Uterus (tissue), 4 donors: ENCODE measurements around the gene SELENOM. TPM values are rescaled to one million over a fixed set of nuclear protein-coding genes. Genes with fewer than 3 reads are reported as not detected.

Experiments used
- DNase-seq, 2 donors: peaks; one replicate each; pipeline ENCODE4 v3.0.0-alpha.2; 2019 to 2020
- H3K27ac ChIP-seq, 2 donors: fragments of 200-600 bp; sonication (generic); 1 replicate in 1 of 2; 2 replicates in 1 of 2; pipeline ENCODE4 v1.5.1; 2016 to 2018
- H3K27me3 ChIP-seq, 2 donors: fragments of 200-600 bp; sonication (generic); one replicate each; pipeline ENCODE4 v1.5.1; 2018 to 2019; ENCODE audit warnings: control low read depth in 1 of 2
- H3K36me3 ChIP-seq, 2 donors: fragments of 200-600 bp; sonication (generic); one replicate each; pipeline ENCODE4 v1.5.1; 2019; ENCODE audit warnings: control low read depth in 1 of 2
- H3K4me1 ChIP-seq, 2 donors: fragments of 200-600 bp; sonication (generic); one replicate each; pipeline ENCODE4 v1.5.1; 2018 to 2019; ENCODE audit warnings: control low read depth in 1 of 2
- H3K4me3 ChIP-seq, 2 donors: fragments of 200-600 bp; sonication (generic); 1 replicate in 1 of 2; 2 replicates in 1 of 2; pipeline ENCODE4 v1.5.1; 2018 to 2019; ENCODE audit warnings: mild to moderate bottlenecking in 1 of 2
- H3K9me3 ChIP-seq, 2 donors: fragments of 200-600 bp; sonication (generic); one replicate each; pipeline ENCODE4 v1.5.1; 2019; ENCODE audit warnings: control low read depth in 1 of 2
- POLR2A ChIP-seq, 2 donors: fragments of 450-650 bp; IDR thresholded peaks; one replicate each; pipeline ENCODE4 v1.6.1; 2016; ENCODE audit warnings: antibody characterized with exemption in 2 of 2, mild to moderate bottlenecking in 1 of 2, moderate library complexity in 1 of 2
- intact Hi-C: fragments of 100-400 bp; cut with DNase I; formaldehyde crosslinking; loops from one replicate; pipeline ENCODE4 v1.15.1; 2023; ENCODE audit warnings: low total_unique reads
- total RNA-seq, 4 donors: library from RNA; depleted of rRNA in 3 of 4; stranded (reverse); fragments of >200 nt in 3 of 4; gene quantifications; one replicate each; pipeline versions ENCODE4 v1.1.0 to v1.2.4, GENCODE V29; 2014 to 2023
- TF ChIP-seq, protein P1 (sequence below), 4 experiments: fragments of 200-600 bp in 2 of 4; fragments of 450-650 bp in 2 of 4; sonication (generic) in 2 of 4; IDR thresholded peaks; one replicate each; pipeline ENCODE4 v1.5.1; 2016 to 2019; ENCODE audit warnings: antibody characterized with exemption in 4 of 4, mild to moderate bottlenecking in 2 of 4, moderate library complexity in 1 of 4
- donor health status: DM: yes; HTN: yes; CAD: no.

The SELENOM gene
- total RNA-seq, 4 donors from 2014 or later, result 91.7 to 2,170 (median 948) TPM

DNA sequence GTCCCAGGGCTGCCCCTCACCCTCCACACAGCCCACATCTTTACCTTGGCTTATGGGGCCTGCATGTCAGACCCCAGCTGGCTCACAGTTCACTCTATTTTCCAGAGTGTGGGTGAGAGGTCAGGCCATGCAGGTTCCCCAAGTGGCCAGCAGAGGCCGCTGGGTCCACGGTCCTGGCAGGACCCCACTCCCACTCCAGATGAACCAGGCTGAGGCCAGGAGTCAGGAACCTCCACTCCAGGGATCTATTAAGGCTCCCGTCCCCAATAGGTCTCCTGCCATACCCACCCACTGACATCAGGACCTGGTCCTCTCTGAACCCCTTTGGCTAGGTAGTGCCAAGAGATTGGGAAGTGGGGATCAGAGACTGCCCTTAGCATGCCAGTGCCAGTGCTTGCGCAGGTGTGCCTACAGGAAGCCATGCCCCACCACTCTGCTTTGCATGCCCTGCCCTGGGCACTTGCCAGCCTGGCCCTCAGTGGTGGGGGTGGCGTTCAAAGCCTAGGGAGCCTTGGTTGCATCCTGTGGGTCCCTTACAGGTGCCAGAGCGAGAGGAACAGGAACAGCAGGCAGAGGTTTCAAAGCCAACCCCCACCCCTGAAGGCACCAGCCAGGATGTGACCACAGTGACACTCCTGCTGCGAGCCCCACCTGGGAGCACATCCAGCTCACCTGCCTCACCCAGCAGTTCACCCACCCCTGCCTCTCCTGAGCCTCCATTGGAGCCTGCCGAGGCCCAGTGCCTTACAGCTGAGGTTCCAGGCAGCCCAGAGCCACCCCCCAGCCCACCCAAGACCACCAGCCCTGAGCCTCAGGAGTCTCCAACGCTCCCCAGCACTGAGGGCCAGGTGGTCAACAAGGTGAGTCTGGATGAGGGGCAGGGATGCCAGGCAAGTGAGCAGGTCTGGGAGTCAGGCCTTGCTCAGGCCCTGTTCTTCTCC is 17.9 kb downstream of the SELENOM start:
- H3K36me3 ChIP-seq, result no peaks in the 10 kb centered on the region

DNA sequence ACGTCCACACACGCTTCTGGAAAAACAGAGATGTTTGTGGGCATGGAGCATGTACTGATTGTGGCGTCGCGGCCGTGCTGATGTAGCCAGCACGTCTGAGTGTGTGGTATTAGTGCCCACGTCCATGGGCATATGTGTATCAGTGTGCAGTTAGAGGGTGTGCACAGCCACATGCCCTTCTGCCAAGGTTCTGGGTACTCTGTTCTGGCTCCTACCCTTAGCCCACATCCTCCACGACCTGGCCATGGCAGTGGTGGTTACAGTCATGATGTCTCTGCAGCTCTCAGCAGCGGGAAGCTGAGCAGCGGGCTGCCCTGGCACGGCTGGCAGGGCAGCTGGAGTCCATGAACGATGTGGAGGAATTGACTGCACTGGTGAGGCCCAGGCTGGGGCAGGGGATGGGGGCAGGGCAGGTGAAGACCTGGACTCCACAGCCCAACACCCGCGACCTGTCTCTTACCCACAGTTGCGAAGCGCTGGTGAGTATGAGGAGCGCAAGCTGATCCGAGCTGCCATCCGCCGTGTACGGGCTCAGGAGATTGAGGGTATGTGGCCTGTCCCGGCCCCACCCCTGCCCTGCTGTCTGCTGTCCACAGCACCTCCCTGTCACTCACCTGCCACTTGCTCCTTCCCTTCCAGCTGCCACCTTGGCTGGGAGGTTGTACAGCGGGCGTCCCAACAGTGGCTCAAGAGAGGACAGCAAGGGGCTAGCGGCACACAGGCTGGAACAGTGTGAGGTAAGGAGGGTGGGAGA is 19.0 kb downstream of the SELENOM start:
- no peak for DNase-seq
- Histone ChIP-seq H3K27ac (peak overlapping the region; percentile 96 to 98), H3K4me1 (peaks cover 7 to 20% of the 10 kb centered on the region in 2 donors), H3K9me3 (no peaks in the 10 kb centered on the region), H3K4me3 (no peak overlapping the region), H3K27me3 (no peaks in the 10 kb centered on the region), H3K36me3 (no peaks in the 10 kb centered on the region)
- intact Hi-C loops, result no loop called here
- TF ChIP-seq POLR2A (IDR thresholded peaks at IDR 0.05), result no peak
- TF ChIP-seq, protein P1, sequence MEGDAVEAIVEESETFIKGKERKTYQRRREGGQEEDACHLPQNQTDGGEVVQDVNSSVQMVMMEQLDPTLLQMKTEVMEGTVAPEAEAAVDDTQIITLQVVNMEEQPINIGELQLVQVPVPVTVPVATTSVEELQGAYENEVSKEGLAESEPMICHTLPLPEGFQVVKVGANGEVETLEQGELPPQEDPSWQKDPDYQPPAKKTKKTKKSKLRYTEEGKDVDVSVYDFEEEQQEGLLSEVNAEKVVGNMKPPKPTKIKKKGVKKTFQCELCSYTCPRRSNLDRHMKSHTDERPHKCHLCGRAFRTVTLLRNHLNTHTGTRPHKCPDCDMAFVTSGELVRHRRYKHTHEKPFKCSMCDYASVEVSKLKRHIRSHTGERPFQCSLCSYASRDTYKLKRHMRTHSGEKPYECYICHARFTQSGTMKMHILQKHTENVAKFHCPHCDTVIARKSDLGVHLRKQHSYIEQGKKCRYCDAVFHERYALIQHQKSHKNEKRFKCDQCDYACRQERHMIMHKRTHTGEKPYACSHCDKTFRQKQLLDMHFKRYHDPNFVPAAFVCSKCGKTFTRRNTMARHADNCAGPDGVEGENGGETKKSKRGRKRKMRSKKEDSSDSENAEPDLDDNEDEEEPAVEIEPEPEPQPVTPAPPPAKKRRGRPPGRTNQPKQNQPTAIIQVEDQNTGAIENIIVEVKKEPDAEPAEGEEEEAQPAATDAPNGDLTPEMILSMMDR (IDR thresholded peaks at IDR 0.05), result no peak

More for the DNA sequence above, 17.9 kb downstream of the SELENOM start:
- Histone ChIP-seq H3K9me3 (no peaks in the 10 kb centered on the region), H3K27ac (peak overlapping the region; percentile 96 to 98), H3K4me3 (no peak overlapping the region), H3K4me1 (peaks cover 7 to 20% of the 10 kb centered on the region in 2 donors), H3K27me3 (no peaks in the 10 kb centered on the region)
- TF ChIP-seq, protein P1 (IDR thresholded peaks at IDR 0.05), result peak; percentile 73 to 88 (median 78)
- no peak for TF ChIP-seq POLR2A (IDR thresholded peaks at IDR 0.05)
- peak; percentile 73 for DNase-seq
- intact Hi-C loops, result no loop called here

DNA sequence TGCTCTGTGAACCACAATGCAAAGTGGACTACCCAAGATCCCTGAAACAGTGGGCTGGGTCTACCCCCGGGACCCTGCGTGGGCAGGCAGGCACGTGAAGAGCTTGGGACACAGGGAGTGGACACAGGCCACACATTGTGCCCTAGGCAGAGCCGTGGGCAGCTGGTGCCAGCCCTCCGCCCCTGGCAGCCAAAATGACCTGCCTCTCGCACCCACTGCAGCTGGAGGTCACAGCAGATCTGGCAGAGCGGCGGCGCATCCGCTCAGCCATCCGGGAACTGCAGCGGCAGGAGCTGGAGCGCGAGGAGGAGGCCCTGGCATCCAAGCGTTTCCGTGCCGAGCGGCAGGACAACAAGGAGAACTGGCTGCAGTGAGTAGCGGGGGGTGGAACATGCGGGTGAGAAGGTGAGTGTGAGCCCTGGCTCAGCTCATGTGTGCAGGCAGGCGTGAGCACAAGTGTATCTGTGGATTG is 19.6 kb downstream of the SELENOM start:
- DNase-seq, result no peak
- intact Hi-C loops, result no loop called here
- Histone ChIP-seq H3K36me3 (no peaks in the 10 kb centered on the region), H3K9me3 (no peaks in the 10 kb centered on the region), H3K4me1 (peaks cover 6 to 20% of the 10 kb centered on the region in 2 donors), H3K27ac (peak overlapping the region; percentile 96 to 98), H3K27me3 (no peaks in the 10 kb centered on the region), H3K4me3 (no peak overlapping the region)
- TF ChIP-seq POLR2A (IDR thresholded peaks at IDR 0.05), result no peak
- TF ChIP-seq, protein P1 (IDR thresholded peaks at IDR 0.05), result no peak

DNA sequence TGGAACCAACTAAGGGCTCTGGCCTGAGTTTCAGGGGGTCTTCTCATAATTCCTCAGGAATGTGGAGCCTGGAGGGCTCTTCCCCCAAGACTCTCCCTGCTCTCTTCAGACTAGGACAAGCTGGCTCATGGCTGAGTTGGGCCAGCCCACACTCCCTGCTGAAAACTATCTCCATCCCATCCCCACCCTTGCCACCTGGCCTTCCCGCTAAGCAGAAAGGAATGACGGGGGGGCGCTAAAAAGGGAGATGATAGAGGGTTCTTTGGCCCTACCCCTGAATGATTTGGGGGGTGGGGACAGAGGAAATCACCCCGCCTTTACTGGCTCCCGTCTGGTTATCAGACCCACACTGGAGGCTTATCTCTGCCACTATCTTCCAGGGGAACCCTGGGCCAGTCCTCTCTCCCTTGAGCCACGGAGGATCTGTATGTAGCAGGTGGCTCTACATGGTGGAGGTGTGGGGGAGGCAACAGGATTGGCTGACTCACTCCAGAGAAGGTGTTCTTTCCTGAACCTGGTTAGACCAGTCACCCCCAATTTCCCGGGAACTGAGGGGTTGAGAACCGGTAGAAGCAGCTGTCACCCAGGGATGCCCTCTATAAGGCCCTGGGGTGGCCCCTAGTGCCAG is 20.6 kb downstream of the SELENOM start:
- intact Hi-C loops, result no loop called here
- Histone ChIP-seq H3K9me3 (no peaks in the 10 kb centered on the region), H3K27ac (peak overlapping the region; percentile 96 to 98), H3K4me1 (peaks cover 0 to 13% of the 10 kb centered on the region in 2 donors), H3K27me3 (no peaks in the 10 kb centered on the region), H3K36me3 (no peaks in the 10 kb centered on the region), H3K4me3 (no peak overlapping the region)
- DNase-seq, result peak in 1 of 2 donors; percentile 52
- TF ChIP-seq, protein P1 (IDR thresholded peaks at IDR 0.05), result no peak
- no peak for TF ChIP-seq POLR2A (IDR thresholded peaks at IDR 0.05)
